Stimulated activated naive CD8-positive, alpha-beta T cell treated with anti-CD3 and anti-CD28 coated beads, Interleukin-15, amount 100 ng/mL, for 72 hours (primary cell): ENCODE results near the gene DBNL.

Experiments
- ATAC-seq: fragments of 150-1000 bp; cut with Tn5 transposase; 2 replicates; pipeline ENCODE4 v1.10.0; 2021; ENCODE audit warnings: mild to moderate bottlenecking, moderate library complexity
- DNase-seq, 2 donors: peaks; one replicate each; pipeline ENCODE4 v3.0.0; 2021 to 2022
- H3K27ac Mint-ChIP-seq, 2 donors: one replicate each; pipeline ENCODE4 v1.8.0; 2022; ENCODE audit warnings: mild to moderate bottlenecking in 2 of 2, mixed read lengths in 2 of 2, moderate library complexity in 2 of 2
- H3K27me3 Mint-ChIP-seq: one replicate; pipeline ENCODE4 v1.8.0; 2022; ENCODE audit warnings: mixed read lengths
- H3K4me1 Mint-ChIP-seq: one replicate; pipeline ENCODE4 v1.8.0; 2022; ENCODE audit warnings: mild to moderate bottlenecking, mixed read lengths
- H3K4me3 Mint-ChIP-seq, 2 donors: one replicate each; pipeline ENCODE4 v1.8.0; 2022; ENCODE audit warnings: mild to moderate bottlenecking in 2 of 2, mixed read lengths in 2 of 2, moderate library complexity in 1 of 2
- H3K9me3 Mint-ChIP-seq, 2 donors: one replicate each; pipeline ENCODE4 v1.8.0; 2022; ENCODE audit warnings: mixed read lengths in 2 of 2

The DBNL gene

DNA sequence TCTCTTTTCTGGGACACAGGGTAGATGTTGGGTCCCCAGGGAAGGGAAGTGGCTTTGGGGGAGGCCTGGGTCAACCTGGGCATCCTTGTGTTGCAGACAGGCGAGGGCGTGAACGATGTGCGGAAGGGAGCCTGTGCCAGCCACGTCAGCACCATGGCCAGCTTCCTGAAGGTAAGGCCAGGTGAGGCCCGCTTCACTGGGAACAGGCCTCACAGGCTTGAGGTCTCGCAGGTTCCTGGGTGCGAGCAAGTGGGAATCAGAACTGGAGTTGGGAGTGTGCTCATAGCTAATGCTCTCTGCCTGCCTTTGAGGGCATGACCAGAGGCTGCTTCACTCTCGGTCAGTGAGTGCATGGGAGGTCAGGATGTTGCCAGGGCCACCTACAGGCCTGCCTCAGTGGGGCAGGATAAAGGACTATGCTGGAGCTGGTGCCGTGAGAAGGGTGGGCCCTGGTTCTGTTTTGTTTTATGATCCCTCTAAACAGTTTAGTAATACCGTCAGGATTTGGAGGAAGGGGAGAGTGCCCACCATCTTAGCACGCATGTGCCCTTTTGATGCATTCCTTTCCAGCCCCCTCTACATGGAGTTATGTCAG, 8.4 kb downstream of the DBNL start:
- H3K27me3 Mint-ChIP-seq, result no peaks in the 10 kb centered on the region
- DNase-seq (no peak), ATAC-seq (peak; percentile 52)
- H3K9me3 Mint-ChIP-seq, result no peaks in the 10 kb centered on the region
- no peak overlapping the region for H3K27ac Mint-ChIP-seq
- H3K4me3 Mint-ChIP-seq, result no peak overlapping the region
- peaks cover 72% of the 10 kb centered on the region for H3K4me1 Mint-ChIP-seq

DNA sequence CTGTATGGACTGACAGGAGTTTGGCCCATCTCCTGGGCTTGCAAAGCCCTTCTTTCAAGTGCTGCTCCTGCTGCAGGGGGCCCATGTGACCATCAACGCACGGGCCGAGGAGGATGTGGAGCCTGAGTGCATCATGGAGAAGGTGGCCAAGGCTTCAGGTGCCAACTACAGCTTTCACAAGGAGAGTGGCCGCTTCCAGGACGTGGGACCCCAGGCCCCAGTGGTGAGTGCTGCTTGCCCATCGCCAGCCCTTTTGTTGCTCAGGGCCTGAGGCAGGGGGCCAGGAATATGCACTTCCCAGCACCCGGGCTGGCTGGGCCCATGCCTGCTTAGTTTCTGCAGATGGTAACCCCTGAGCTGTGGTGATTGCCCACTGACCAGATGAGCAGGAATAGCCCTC, 12.2 kb downstream of the DBNL start:
- peaks cover 50% of the 10 kb centered on the region for H3K4me1 Mint-ChIP-seq
- no peak overlapping the region for H3K27ac Mint-ChIP-seq
- DNase-seq (no peak), ATAC-seq (no peak)
- no peaks in the 10 kb centered on the region for H3K27me3 Mint-ChIP-seq
- H3K9me3 Mint-ChIP-seq, result no peaks in the 10 kb centered on the region
- no peak overlapping the region for H3K4me3 Mint-ChIP-seq

DNA sequence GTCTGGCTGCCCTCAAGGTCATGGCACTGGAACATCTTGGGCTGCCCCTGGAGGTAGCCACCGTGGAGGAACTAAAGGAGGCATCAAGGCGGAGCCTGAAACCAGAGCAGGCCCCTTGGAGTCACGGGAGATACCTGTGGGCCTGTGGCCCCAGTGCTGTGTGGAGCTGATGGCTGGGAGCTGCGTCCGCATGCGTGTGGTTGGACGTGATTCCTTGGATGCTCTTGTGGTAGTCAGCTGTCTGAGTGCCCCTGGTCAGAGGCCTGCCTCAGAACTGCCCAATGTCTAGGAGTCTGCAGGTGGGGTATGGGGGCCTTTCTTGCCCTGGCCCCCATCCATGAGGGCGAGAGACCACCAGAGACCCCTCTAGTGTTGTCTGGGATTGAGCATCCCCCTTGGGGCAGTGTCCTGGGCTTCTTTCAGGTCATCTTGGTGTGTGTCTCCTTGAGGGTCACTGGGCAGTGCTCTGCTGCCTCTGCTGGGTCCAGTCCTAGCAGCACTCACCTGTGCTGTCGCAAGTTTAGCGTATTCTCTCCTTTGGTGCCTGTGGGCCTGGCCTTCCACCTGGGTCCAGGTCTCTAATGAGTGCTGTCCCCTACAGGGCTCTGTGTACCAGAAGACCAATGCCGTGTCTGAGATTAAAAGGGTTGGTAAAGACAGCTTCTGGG, 12.8 kb downstream of the DBNL start:
- Mint-ChIP-seq H3K27me3 (no peaks in the 10 kb centered on the region), H3K4me1 (peaks cover 44% of the 10 kb centered on the region), H3K27ac (peak overlapping the region in 1 of 2 donors; percentile 42), H3K4me3 (peak overlapping the region in 1 of 2 donors; percentile 32), H3K9me3 (no peaks in the 10 kb centered on the region)
- DNase-seq (no peak), ATAC-seq (no peak)

DNA sequence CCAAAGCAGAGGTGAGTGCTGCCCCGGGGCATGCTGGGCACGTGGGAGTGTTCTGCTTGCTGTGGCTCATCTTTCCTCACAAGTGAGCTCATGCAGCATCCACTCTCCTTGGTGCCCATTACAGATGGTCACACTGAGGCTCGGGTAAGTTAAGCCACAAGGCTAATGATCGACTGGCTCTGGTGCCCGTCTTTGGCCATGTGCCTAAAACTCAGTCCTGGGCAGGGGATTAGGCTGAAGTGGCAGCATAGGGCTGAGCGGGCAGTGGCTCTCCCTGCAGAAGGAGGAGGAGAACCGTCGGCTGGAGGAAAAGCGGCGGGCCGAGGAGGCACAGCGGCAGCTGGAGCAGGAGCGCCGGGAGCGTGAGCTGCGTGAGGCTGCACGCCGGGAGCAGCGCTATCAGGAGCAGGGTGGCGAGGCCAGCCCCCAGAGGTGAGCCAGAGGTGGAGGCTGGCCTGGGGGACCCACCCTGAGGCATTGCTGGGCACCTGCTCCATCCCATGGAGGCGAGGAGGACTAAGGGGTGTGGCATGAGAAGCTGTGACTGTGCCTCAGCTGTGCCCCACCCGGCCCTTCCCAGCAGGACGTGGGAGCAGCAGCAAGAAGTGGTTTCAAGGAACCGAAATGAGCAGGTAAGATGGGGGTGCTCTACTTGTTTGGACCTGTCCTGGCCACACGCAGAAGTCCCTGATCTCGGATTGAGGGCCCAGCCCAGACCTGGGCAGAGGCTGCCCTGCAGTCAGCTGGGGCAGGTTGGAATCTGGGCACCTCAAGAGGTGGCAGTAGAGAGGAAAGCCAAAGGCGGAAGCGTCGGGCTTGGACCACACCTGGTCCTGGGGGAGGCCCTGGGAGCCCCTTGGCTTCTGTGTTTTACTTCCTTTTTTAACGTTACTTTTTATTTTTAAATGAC, 13.6 kb downstream of the DBNL start:
- H3K4me1 Mint-ChIP-seq, result peaks cover 37% of the 10 kb centered on the region

DNA sequence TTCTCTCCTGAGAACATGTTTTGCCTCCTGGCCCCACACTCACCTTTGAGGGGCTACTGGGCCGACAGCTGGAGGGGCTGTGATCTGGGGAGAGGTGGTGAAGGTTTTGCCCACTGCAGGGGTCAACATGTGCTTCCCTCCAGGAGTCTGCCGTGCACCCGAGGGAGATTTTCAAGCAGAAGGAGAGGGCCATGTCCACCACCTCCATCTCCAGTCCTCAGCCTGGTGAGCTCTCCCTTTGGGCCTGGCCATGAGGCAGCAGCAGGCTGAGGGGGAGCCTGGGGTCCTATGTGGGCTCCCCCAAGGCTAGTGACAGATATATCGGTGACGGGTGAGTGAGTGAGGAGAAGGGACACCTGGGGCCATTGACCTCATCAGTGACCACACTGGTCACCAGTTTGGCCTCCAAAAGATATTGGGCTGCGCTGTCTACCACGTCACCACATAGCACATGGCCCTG, 14.3 kb downstream of the DBNL start:
- ATAC-seq (peak; percentile 3), DNase-seq (no peak)
- Mint-ChIP-seq H3K27ac (peak overlapping the region; percentile 73 to 88), H3K9me3 (no peaks in the 10 kb centered on the region), H3K4me3 (peak overlapping the region in 1 of 2 donors; percentile 2), H3K27me3 (no peaks in the 10 kb centered on the region), H3K4me1 (peaks cover 37% of the 10 kb centered on the region)

More for the DNA sequence above, 13.6 kb downstream of the DBNL start:
- Mint-ChIP-seq H3K27me3 (no peaks in the 10 kb centered on the region), H3K4me3 (peak overlapping the region in 1 of 2 donors; percentile 32), H3K27ac (peak overlapping the region; percentile 73 to 88), H3K9me3 (no peaks in the 10 kb centered on the region)
- no peak for ATAC-seq
- DNase-seq, result no peak

DNA sequence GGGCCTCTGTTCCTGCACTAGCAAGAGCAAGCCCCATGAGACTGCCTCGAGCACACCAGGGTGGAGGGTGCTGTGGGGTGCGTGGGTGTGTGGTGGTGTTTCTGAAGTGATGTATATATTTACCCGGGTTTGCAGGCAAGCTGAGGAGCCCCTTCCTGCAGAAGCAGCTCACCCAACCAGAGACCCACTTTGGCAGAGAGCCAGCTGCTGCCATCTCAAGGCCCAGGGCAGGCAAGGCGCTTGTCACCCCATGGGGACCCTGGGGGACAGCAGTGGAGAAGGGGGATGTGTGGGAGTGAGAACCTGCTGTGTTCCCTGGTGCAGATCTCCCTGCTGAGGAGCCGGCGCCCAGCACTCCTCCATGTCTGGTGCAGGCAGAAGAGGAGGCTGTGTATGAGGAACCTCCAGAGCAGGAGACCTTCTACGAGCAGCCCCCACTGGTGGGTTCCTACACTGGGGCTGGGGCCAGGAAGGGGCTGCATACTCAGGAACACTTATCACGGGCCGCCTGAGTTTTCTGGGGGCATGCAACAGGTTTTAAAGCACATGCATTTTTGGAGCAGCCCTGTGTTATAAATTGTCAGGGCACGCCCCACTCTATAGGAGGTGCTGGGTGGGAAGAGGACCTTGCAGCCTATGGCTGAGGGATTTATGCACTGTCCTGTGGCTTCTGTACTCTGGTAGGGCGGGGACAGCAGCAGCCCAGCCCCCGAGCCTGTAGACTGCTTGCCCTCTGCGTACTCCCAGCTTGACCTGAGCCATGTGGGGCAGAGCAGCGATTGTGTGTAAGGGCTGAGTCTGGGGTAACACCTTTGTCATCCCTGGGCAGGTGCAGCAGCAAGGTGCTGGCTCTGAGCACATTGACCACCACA, 15.0 kb downstream of the DBNL start:
- no peak for DNase-seq
- ATAC-seq, result peak; percentile 48
- Mint-ChIP-seq H3K4me1 (peaks cover 37% of the 10 kb centered on the region), H3K27ac (peak overlapping the region in 1 of 2 donors; percentile 75), H3K27me3 (no peaks in the 10 kb centered on the region), H3K4me3 (no peak overlapping the region), H3K9me3 (no peaks in the 10 kb centered on the region)

DNA sequence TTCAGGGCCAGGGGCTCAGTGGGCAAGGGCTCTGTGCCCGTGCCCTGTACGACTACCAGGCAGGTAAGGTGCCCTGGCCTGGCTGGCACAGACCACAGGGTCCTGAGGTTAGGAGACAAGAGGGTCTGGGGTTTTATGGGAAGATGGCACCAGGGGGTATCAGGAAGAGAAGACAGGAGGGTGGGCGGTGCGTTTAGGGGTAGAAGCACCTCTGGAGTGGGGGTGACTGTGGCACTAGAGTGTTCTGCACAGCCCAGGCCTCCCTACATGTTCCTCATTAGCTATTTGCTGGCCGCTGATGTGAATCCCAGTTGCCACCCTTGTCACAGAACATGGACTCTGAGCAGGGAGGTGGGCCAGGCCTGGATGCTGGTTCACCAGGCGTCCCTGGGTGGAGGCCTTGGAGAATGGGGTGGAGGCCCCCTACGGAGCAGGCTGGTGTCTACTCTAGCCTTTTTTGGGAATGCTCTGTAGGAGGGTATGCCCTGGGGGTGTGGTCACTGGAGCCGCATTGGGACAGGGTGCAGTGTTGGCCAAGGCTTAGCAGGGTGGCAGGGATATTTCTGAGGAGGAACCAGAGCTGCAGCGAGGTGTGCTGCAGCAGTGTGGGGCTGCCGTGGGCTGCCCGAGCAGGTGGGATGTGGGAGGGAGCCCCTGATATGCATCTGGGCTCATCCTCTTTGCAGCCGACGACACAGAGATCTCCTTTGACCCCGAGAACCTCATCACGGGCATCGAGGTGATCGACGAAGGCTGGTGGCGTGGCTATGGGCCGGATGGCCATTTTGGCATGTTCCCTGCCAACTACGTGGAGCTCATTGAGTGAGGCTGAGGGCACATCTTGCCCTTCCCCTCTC, 15.8 kb downstream of the DBNL start:
- no peak for ATAC-seq
- Mint-ChIP-seq H3K27ac (peak overlapping the region in 1 of 2 donors; percentile 75), H3K9me3 (no peaks in the 10 kb centered on the region), H3K27me3 (no peaks in the 10 kb centered on the region), H3K4me1 (peaks cover 43% of the 10 kb centered on the region), H3K4me3 (no peak overlapping the region)
- no peak for DNase-seq

DNA sequence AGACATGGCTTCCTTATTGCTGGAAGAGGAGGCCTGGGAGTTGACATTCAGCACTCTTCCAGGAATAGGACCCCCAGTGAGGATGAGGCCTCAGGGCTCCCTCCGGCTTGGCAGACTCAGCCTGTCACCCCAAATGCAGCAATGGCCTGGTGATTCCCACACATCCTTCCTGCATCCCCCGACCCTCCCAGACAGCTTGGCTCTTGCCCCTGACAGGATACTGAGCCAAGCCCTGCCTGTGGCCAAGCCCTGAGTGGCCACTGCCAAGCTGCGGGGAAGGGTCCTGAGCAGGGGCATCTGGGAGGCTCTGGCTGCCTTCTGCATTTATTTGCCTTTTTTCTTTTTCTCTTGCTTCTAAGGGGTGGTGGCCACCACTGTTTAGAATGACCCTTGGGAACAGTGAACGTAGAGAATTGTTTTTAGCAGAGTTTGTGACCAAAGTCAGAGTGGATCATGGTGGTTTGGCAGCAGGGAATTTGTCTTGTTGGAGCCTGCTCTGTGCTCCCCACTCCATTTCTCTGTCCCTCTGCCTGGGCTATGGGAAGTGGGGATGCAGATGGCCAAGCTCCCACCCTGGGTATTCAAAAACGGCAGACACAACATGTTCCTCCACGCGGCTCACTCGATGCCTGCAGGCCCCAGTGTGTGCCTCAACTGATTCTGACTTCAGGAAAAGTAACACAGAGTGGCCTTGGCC, 16.6 kb downstream of the DBNL start:
- no peaks in the 10 kb centered on the region for H3K9me3 Mint-ChIP-seq
- DNase-seq (no peak), ATAC-seq (no peak)
- no peaks in the 10 kb centered on the region for H3K27me3 Mint-ChIP-seq
- no peak overlapping the region for H3K27ac Mint-ChIP-seq
- peaks cover 44% of the 10 kb centered on the region for H3K4me1 Mint-ChIP-seq
- no peak overlapping the region for H3K4me3 Mint-ChIP-seq

DNA sequence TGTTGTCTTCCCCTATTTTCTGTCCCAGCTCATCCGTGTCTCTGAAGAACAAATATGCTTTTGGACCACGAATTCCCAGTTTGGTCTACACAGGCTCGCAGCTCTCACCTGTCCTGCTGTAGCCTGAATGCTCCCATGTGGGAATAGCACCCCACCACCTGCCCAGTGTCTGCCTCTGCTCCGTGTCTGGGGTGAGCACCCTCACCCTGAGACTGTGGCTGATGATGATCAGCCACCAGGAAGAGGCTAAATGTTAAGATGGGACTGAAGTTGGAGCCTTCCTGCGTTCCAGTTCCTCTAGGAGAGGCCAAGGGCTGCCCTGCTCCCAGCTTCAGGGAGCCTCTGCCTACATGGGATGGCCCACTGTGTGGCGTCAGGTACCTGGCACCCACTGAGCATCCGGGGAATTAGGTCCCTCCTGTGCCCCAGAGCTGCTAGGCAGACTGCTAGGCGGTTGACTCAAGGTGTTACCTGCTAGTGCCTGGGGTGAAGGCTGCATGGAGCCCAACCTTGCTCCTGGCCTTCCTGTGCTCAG, 17.2 kb downstream of the DBNL start:
- peaks cover 48% of the 10 kb centered on the region for H3K4me1 Mint-ChIP-seq
- no peak overlapping the region for H3K27ac Mint-ChIP-seq
- H3K9me3 Mint-ChIP-seq, result no peaks in the 10 kb centered on the region
- DNase-seq, result no peak
- ATAC-seq, result no peak
- H3K27me3 Mint-ChIP-seq, result no peaks in the 10 kb centered on the region
- no peak overlapping the region for H3K4me3 Mint-ChIP-seq

DNA sequence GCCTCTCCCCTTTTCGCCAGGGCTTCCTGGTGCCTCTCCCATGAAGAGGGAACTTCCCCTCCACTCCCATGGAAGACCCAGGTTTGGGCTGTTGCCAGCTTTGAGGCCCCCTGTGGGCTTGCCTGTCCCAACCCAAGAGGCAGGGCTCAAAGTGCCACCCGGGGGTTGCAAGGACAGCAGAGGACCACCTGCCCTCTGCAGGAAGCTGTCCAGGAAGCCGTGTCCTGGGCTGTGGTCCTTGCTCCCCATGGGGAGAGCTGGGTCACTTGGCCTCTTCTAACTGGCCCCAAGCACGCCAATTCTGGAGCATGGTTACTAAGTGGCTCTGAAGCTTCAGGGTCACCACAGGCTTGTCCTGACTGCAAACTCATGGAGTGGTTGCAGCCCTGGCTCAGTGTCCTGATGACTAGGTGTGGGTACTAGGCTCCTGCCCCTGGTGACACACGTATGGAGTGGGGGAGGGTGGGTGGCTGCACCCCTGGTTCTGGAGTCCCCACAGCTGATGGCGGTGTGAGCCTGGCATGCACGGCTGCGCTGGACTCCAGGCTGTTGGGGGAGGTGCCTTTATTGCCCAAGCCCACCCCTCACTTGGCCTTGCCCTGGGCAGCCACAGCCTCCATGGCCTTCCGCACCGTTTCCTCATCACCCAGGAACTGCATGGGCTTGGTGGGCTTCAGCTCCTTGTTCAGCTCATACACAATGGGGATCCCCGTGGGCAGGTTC, 17.8 kb downstream of the DBNL start:
- Mint-ChIP-seq H3K27ac (peak overlapping the region in 1 of 2 donors; percentile 42), H3K9me3 (no peaks in the 10 kb centered on the region), H3K4me3 (no peak overlapping the region), H3K27me3 (no peaks in the 10 kb centered on the region), H3K4me1 (peaks cover 45% of the 10 kb centered on the region)
- DNase-seq (no peak), ATAC-seq (no peak)

DNA sequence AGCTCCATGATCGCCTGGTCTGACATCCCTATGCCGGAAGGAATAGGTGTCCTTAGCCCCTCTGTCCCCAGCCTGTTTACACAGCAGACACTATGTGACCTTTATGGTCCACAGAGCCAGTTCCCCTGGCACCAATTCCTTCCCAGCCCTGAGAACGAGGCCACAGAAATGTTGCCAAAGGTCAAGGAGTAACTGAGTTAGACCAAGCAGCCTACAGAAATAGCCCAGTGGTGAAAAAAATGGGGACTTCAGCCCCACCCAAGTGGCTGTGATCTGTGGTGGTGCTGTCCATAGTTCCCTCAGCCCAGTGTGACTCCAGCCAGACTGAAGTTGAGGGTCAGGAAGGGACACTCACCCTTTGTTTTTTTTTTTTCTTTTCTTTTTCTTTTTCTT, 18.4 kb downstream of the DBNL start:
- ATAC-seq, result no peak
- H3K27me3 Mint-ChIP-seq, result no peaks in the 10 kb centered on the region
- no peak overlapping the region for H3K4me3 Mint-ChIP-seq
- H3K27ac Mint-ChIP-seq, result no peak overlapping the region
- H3K9me3 Mint-ChIP-seq, result no peaks in the 10 kb centered on the region
- DNase-seq, result no peak
- peaks cover 45% of the 10 kb centered on the region for H3K4me1 Mint-ChIP-seq

DNA sequence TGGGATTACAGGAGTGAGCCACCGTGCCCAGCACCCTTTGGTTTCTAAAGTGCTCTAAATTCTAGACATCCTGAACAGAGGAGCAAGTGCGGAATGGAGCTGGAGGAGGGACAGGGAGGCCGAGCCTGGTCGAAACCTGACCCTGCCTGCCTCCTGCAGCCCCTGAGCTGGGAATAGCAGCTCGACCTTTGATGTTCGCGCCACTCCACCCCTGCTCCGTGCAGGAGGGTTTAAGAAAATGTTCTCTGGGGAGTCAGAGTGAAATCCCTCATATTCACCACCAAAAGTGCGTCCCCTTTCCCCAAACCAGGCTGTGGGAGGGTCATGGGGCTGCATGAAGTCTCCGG, 19.0 kb downstream of the DBNL start:
- DNase-seq (no peak), ATAC-seq (no peak)
- no peaks in the 10 kb centered on the region for H3K27me3 Mint-ChIP-seq
- no peak overlapping the region for H3K4me3 Mint-ChIP-seq
- peaks cover 45% of the 10 kb centered on the region for H3K4me1 Mint-ChIP-seq
- H3K9me3 Mint-ChIP-seq, result no peaks in the 10 kb centered on the region
- peak overlapping the region in 1 of 2 donors; percentile 80 for H3K27ac Mint-ChIP-seq

DNA sequence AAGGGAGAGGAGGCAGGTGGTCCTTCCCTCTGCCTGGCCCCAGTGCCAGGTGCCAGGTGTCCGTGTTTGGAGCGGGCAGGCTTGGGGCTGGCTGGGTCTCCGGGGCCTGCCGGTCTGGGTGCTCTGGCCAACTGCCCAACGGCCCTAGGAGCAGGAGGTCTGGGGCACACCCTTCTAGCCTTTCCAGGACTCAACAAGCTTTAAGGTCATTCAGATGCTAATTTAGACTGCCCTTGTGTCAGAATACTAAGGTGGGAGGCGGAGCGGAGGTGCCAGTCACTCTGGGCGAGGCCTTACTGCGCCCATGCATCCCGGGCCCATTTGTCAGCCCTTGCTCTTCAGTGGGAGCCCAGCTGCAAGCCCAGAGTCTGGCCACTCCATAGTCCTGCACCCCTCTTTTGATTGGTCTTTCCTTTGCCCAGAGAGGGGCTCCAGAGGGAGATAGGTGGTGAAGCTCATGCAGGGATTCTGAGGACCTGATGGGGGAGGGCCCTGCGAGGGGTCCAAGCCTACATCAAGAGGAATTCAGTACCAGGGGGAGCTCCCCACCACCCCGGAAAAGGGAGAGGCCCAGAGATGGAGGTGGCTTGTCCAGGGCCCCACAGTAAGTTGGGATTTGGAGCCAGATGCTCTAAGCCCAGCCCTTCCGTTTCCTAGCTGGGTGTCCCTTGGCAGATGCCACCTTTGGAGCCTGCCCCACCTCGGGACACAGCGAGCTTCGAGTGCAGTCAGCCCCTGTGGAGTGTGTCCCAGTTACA, 19.6 kb downstream of the DBNL start:
- DNase-seq, result no peak
- Mint-ChIP-seq H3K27ac (peak overlapping the region in 1 of 2 donors; percentile 80), H3K4me3 (no peak overlapping the region), H3K27me3 (no peaks in the 10 kb centered on the region), H3K9me3 (no peaks in the 10 kb centered on the region), H3K4me1 (peaks cover 43% of the 10 kb centered on the region)
- no peak for ATAC-seq
